Right ventricle myocardium inferior (tissue), 1 donor: ENCODE results near the gene STARD5. TPM values are rescaled to one million over a fixed set of nuclear protein-coding genes. Genes with fewer than 3 reads are reported as not detected.
"Not testable (repeated sequence)": the region's sequence is repeated elsewhere in the genome, so short reads cannot be mapped to it uniquely, and the experiment has no call there.

Experiments used
- ATAC-seq: fragments of 200-7000 bp; cut with Tn5 transposase; one replicate; pipeline ENCODE4 v1.9.1; 2020; ENCODE audit warnings: mild to moderate bottlenecking, moderate library complexity
- DNase-seq: peaks from one replicate; pipeline ENCODE4 v3.0.0; 2021; ENCODE audit errors: missing footprints
- intact Hi-C: fragments of 100-400 bp; cut with DNase I; formaldehyde crosslinking; loops from one replicate; pipeline ENCODE4 v1.11.0; 2022
- total RNA-seq: library from RNA; stranded (reverse); fragmentation: NEBNext Ultra II Directional; extraction: Animal tissue kit (Norgen Biotek cat#: 25700); gene quantifications from one replicate; pipeline ENCODE4 v1.2.1, GENCODE V29; 2021
- donor health status: DM: no; HTN: yes; CAD: no; lungs with severe emphysema.

STARD5 gene
- total RNA-seq, 1 donor from 2014 or later: 2.2 TPM

GRCh38 chr15:81339321-81339720, 15.4 kb upstream of the STARD5 start:
- ATAC-seq: no peak
- DNase-seq: no peak
- intact Hi-C loops: loop anchor here (5.0 kb wide), 1 partner anchor 62 kb away; no protein-coding TSS in a partner anchor

- DNase-seq (no peak), ATAC-seq (peak; percentile 84)
- intact Hi-C loops: loop anchor here (5.0 kb wide), 1 partner anchor 61 kb away; no protein-coding TSS in a partner anchor
Measured at GRCh38 chr15:81338170-81339007, 14.4 kb upstream of the STARD5 start.

- ATAC-seq (peak; percentile 51), DNase-seq (no peak)
- intact Hi-C loops: loop anchor here (1.0 to 5.0 kb wide), 2 partner anchors 43 to 60 kb away; no protein-coding TSS in a partner anchor
Measured at GRCh38 chr15:81337713-81338157, 13.8 kb upstream of the STARD5 start.

- ATAC-seq: no peak
- no peak for DNase-seq
- intact Hi-C loops: loop anchor here (1.0 to 5.0 kb wide), 2 partner anchors 43 to 60 kb away; no protein-coding TSS in a partner anchor
Measured at GRCh38 chr15:81337241-81337640, 13.3 kb upstream of the STARD5 start.

GRCh38 chr15:81336568-81336967, 12.6 kb upstream of the STARD5 start:
- no peak for DNase-seq
- ATAC-seq: no peak
- intact Hi-C loops: loop anchor here (5.0 kb wide), 1 partner anchor 59 kb away; no protein-coding TSS in a partner anchor

- ATAC-seq (no peak), DNase-seq (no peak)
- intact Hi-C loops: loop anchor here (5.0 kb wide), 1 partner anchor 58 kb away; no protein-coding TSS in a partner anchor
Measured at GRCh38 chr15:81335631-81336030, 11.7 kb upstream of the STARD5 start.

GRCh38 chr15:81334768-81335435, 11.0 kb upstream of the STARD5 start:
- no peak for DNase-seq
- intact Hi-C loops: loop anchor here (5.0 kb wide), 1 partner anchor 58 kb away; no protein-coding TSS in a partner anchor
- peak; percentile 53 for ATAC-seq

- intact Hi-C loops: no loop called here
- ATAC-seq (no peak), DNase-seq (no peak)
Measured at GRCh38 chr15:81333363-81333762, 9.4 kb upstream of the STARD5 start.

- intact Hi-C loops: no loop called here
- DNase-seq (no peak), ATAC-seq (no peak)
Measured at GRCh38 chr15:81332326-81332725, 8.4 kb upstream of the STARD5 start.

- intact Hi-C loops: no loop called here
- DNase-seq (no peak), ATAC-seq (no peak)
Measured at GRCh38 chr15:81331600-81331999, 7.7 kb upstream of the STARD5 start.

GRCh38 chr15:81331141-81331540, 7.2 kb upstream of the STARD5 start:
- DNase-seq, intact Hi-C loops, ATAC-seq: not testable (repeated sequence)

GRCh38 chr15:81330366-81331090, 6.6 kb upstream of the STARD5 start:
- no peak for ATAC-seq
- intact Hi-C loops: no loop called here
- DNase-seq: no peak

GRCh38 chr15:81329446-81329845, 5.5 kb upstream of the STARD5 start:
- ATAC-seq (no peak), DNase-seq (no peak)
- intact Hi-C loops: no loop called here

GRCh38 chr15:81327516-81327915, 3.6 kb upstream of the STARD5 start:
- DNase-seq: no peak
- intact Hi-C loops: no loop called here
- ATAC-seq: no peak

GRCh38 chr15:81326466-81327212, 2.7 kb upstream of the STARD5 start:
- intact Hi-C loops: no loop called here
- no peak for DNase-seq
- no peak for ATAC-seq

- intact Hi-C loops: no loop called here
- ATAC-seq: no peak
- DNase-seq: no peak
Measured at GRCh38 chr15:81323559-81323943, 390 bp downstream of the STARD5 start.

GRCh38 chr15:81322676-81323253, 1.2 kb downstream of the STARD5 start:
- DNase-seq (no peak), ATAC-seq (no peak)
- intact Hi-C loops: no loop called here

- DNase-seq: no peak
- ATAC-seq: no peak
- intact Hi-C loops: no loop called here
Measured at GRCh38 chr15:81321667-81322066, 2.3 kb downstream of the STARD5 start.
